Spinal cord (tissue), 10 donors: ENCODE measurements around the gene SEC22A. TPM values are rescaled to one million over a fixed set of nuclear protein-coding genes. Genes with fewer than 3 reads are reported as not detected.

Experiments
- DNase-seq, 6 donors: peaks; one replicate each; pipeline versions ENCODE4 v3.0.0 to v3.0.0-alpha.2; 2013 to 2015; ENCODE audit warnings: low spot score in 6 of 6, low read depth in 4 of 6
- H3K27ac ChIP-seq: one replicate; pipeline ENCODE4 v1.5.1; 2013; ENCODE audit warnings: low read depth, low read length, control low read depth
- H3K27me3 ChIP-seq: one replicate; pipeline ENCODE4 v1.6.1; 2013; ENCODE audit warnings: low read length; ENCODE audit not compliant: control insufficient read depth, insufficient read depth
- H3K36me3 ChIP-seq: one replicate; pipeline ENCODE4 v1.6.1; 2013; ENCODE audit warnings: low read length; ENCODE audit not compliant: control insufficient read depth, insufficient read depth
- H3K4me1 ChIP-seq: one replicate; pipeline ENCODE4 v1.6.1; 2013; ENCODE audit warnings: low read length; ENCODE audit not compliant: control insufficient read depth, insufficient read depth
- H3K4me3 ChIP-seq: one replicate; pipeline ENCODE4 v1.5.1; 2013; ENCODE audit warnings: low read depth, low read length, control low read depth
- H3K9me3 ChIP-seq: one replicate; pipeline ENCODE4 v1.6.1; 2013; ENCODE audit warnings: low read length; ENCODE audit not compliant: control insufficient read depth, insufficient read depth
- WGBS: methylation state at CpG from one replicate; pipeline ENCODE4 v1.1.5; 2013; ENCODE audit warnings: missing lambda C conversion rate; ENCODE audit not compliant: insufficient coverage; 5-methylcytosine and 5-hydroxymethylcytosine counted together
- polyA plus RNA-seq, 2 donors: library from polyadenylated mRNA; unstranded; fragments of 120-200 nt; gene quantifications; one replicate each; pipeline ENCODE4 v1.2.1, GENCODE V29; 2013; ENCODE audit not compliant: insufficient read length in 2 of 2
- total RNA-seq, 2 donors: library from RNA; depleted of rRNA in 1 of 2; stranded (reverse); fragments of 120-200 nt in 1 of 2; fragments of >200 nt in 1 of 2; gene quantifications; one replicate each; pipeline versions ENCODE4 v1.2.3 to v1.2.4, GENCODE V29; 2013 to 2014
- donor health status: healthy.

Gene SEC22A
- total and polyA plus RNA-seq, 4 donors, result 17.3 to 60.6 (median 26.8) TPM

- Histone ChIP-seq H3K4me3 (no peak overlapping the region), H3K4me1 (no peaks in the 10 kb centered on the region), H3K27ac (no peak overlapping the region), H3K36me3 (peaks cover 48% of the 10 kb centered on the region), H3K9me3 (no peaks in the 10 kb centered on the region), H3K27me3 (no peaks in the 10 kb centered on the region)
- no CpG with 5 or more reads among the region's 2 CpGs for WGBS
- no peak for DNase-seq
Measured at GRCh38 chr3:123305192-123305591, 103.4 kb downstream of the SEC22A start.

GRCh38 chr3:123307064-123307463 lies 105.3 kb downstream of the SEC22A start:
- Histone ChIP-seq H3K27ac (no peak overlapping the region), H3K27me3 (no peaks in the 10 kb centered on the region), H3K4me1 (no peaks in the 10 kb centered on the region), H3K4me3 (no peak overlapping the region), H3K36me3 (peaks cover 34% of the 10 kb centered on the region), H3K9me3 (no peaks in the 10 kb centered on the region)
- WGBS, result no CpG with 5 or more reads among the region's 5 CpGs
- DNase-seq, result no peak

- Histone ChIP-seq H3K27me3 (no peaks in the 10 kb centered on the region), H3K4me3 (no peak overlapping the region), H3K4me1 (peaks cover 3% of the 10 kb centered on the region), H3K27ac (no peak overlapping the region), H3K9me3 (no peaks in the 10 kb centered on the region), H3K36me3 (peaks cover 32% of the 10 kb centered on the region)
- 93% methylated on average over 7 of the region's 8 CpGs for WGBS
- no peak for DNase-seq
Measured at GRCh38 chr3:123310186-123310585, 108.4 kb downstream of the SEC22A start.

- Histone ChIP-seq H3K27ac (no peak overlapping the region), H3K4me1 (peaks cover 3% of the 10 kb centered on the region), H3K27me3 (no peaks in the 10 kb centered on the region), H3K4me3 (no peak overlapping the region), H3K9me3 (no peaks in the 10 kb centered on the region), H3K36me3 (peaks cover 34% of the 10 kb centered on the region)
- 83% methylated on average over 3 of the region's 6 CpGs for WGBS
- DNase-seq, result no peak
Measured at GRCh38 chr3:123310741-123311140, 109.0 kb downstream of the SEC22A start.

GRCh38 chr3:123311201-123311600 lies 109.5 kb downstream of the SEC22A start:
- H3K4me3 ChIP-seq, result no peak overlapping the region
- WGBS, result 66% methylated on average over 3 of the region's 9 CpGs
- H3K4me1 ChIP-seq, result peaks cover 3% of the 10 kb centered on the region
- H3K9me3 ChIP-seq, result no peaks in the 10 kb centered on the region
- no peaks in the 10 kb centered on the region for H3K27me3 ChIP-seq
- DNase-seq, result no peak
- H3K36me3 ChIP-seq, result peaks cover 31% of the 10 kb centered on the region
- H3K27ac ChIP-seq, result no peak overlapping the region

GRCh38 chr3:123312331-123313265 lies 110.9 kb downstream of the SEC22A start:
- Histone ChIP-seq H3K4me3 (no peak overlapping the region), H3K9me3 (no peaks in the 10 kb centered on the region), H3K4me1 (peaks cover 3% of the 10 kb centered on the region), H3K36me3 (peaks cover 32% of the 10 kb centered on the region), H3K27ac (no peak overlapping the region), H3K27me3 (no peaks in the 10 kb centered on the region)
- 76% methylated on average over 11 of the region's 16 CpGs for WGBS
- no peak for DNase-seq

GRCh38 chr3:123313889-123314288 lies 112.1 kb downstream of the SEC22A start:
- DNase-seq, result no peak
- Histone ChIP-seq H3K27ac (no peak overlapping the region), H3K4me1 (peaks cover 3% of the 10 kb centered on the region), H3K9me3 (no peaks in the 10 kb centered on the region), H3K36me3 (peaks cover 43% of the 10 kb centered on the region), H3K4me3 (no peak overlapping the region), H3K27me3 (no peaks in the 10 kb centered on the region)
- WGBS, result 79% methylated on average over 1 of the region's 5 CpGs

- no peaks in the 10 kb centered on the region for H3K9me3 ChIP-seq
- peaks cover 3% of the 10 kb centered on the region for H3K4me1 ChIP-seq
- WGBS, result 59% methylated on average over 12 of the region's 14 CpGs
- H3K27ac ChIP-seq, result no peak overlapping the region
- H3K27me3 ChIP-seq, result no peaks in the 10 kb centered on the region
- no peak for DNase-seq
- H3K4me3 ChIP-seq, result no peak overlapping the region
- H3K36me3 ChIP-seq, result peaks cover 51% of the 10 kb centered on the region
Measured at GRCh38 chr3:123314359-123315270, 112.9 kb downstream of the SEC22A start.

- no peak overlapping the region for H3K4me3 ChIP-seq
- no peaks in the 10 kb centered on the region for H3K27me3 ChIP-seq
- H3K27ac ChIP-seq, result no peak overlapping the region
- WGBS, result 64% methylated on average over 1 of the region's 4 CpGs
- no peaks in the 10 kb centered on the region for H3K9me3 ChIP-seq
- peaks cover 3% of the 10 kb centered on the region for H3K4me1 ChIP-seq
- H3K36me3 ChIP-seq, result peaks cover 52% of the 10 kb centered on the region
- no peak for DNase-seq
Measured at GRCh38 chr3:123315271-123315595, 113.5 kb downstream of the SEC22A start.
